Measurements from ENCODE around the gene LYSMD3. TPM values are rescaled to one million over a fixed set of nuclear protein-coding genes. Genes with fewer than 3 reads are reported as not detected.

LYSMD3 gene
- total and polyA plus RNA-seq, 9 of the 15 experiments (the other 6 are each of a cell fraction or from before 2014, with no cell fraction given), result 9.5 to 42.3 (median 20.7) TPM

DNA sequence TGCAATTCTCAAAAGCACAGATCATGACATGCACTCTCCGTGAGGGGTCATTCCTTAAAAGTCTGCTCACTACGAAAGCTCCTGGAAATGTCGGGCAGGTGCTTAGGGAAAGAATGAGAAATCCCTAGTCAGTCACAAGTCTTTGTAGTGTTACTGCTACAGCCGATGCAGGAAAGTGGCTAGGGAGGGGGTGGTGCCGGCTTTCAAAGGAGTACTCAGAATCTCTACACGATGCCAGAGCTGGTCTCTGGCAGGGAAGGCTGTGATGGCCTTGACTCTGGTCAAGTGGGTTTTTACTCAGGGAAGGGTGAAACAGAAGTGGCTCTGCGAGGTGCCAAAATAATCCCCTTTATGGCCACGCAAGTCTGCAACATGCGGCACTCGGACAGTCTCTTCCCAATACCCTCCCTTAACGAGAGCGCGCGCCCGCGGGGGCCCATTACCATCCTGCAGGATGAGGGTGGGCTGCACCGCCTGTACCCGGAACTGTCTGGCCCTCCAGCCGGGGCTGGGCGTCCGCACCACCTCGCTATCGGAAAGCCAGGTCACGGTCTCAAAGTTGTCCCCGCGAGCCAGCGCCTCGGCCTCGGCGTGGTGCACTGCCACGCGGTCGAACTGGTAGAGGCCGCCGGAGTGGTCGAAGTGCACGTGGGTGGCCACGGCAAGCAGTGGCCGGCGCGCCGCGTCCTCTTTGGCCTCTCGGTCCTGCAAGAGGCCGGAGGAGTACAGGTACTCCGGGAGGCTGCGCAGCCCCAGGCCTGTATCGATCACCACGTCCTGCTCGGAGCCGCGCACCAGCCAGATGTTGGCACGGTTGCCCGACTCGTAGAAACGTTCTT is 55.8 kb downstream of the LYSMD3 start (continued):
- TF ChIP-seq, protein P1, sequence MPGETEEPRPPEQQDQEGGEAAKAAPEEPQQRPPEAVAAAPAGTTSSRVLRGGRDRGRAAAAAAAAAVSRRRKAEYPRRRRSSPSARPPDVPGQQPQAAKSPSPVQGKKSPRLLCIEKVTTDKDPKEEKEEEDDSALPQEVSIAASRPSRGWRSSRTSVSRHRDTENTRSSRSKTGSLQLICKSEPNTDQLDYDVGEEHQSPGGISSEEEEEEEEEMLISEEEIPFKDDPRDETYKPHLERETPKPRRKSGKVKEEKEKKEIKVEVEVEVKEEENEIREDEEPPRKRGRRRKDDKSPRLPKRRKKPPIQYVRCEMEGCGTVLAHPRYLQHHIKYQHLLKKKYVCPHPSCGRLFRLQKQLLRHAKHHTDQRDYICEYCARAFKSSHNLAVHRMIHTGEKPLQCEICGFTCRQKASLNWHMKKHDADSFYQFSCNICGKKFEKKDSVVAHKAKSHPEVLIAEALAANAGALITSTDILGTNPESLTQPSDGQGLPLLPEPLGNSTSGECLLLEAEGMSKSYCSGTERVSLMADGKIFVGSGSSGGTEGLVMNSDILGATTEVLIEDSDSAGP (CRISPR knock-in tag; IDR thresholded peaks at IDR 0.05), result 0 out of 2 replicates have a peak, but pooled peaks have one; percentile 10
- TF ChIP-seq FOXA3 (CRISPR knock-in tag; conservative IDR thresholded peaks at IDR 0.05 in 1 of 2, IDR thresholded peaks at IDR 0.05 in 1 of 2), result peak in 1 of 2 experiments; percentile 73; a peak in 2 of 4 replicates
- no peak for TF ChIP-seq MECOM (CRISPR knock-in tag; IDR thresholded peaks at IDR 0.05)
- peak; percentile 74; the same call in 1 of the 2 replicates for TF ChIP-seq NR2C2 (CRISPR knock-in tag; IDR thresholded peaks at IDR 0.05)
- TF ChIP-seq NR2C2 (tag; IDR thresholded peaks at IDR 0.05), result no peak
- no peak for TF ChIP-seq ZNF696 (CRISPR knock-in tag; conservative IDR thresholded peaks at IDR 0.05)
- 0 out of 2 replicates have a peak, but pooled peaks have one; percentile 13 for TF ChIP-seq GABPB1 (CRISPR knock-in tag; IDR thresholded peaks at IDR 0.05)
- 0 out of 4 replicates have a peak, but pooled peaks of 1 of the 2 experiments have one; percentile 32 for TF ChIP-seq SIN3A (IDR thresholded peaks at IDR 0.05; ENCODE audit: borderline replicate concordance in 2 of 2, control insufficient read depth in 1 of 2, low read depth in 2 of 2, low read length in 2 of 2)
- TF ChIP-seq, protein P2, sequence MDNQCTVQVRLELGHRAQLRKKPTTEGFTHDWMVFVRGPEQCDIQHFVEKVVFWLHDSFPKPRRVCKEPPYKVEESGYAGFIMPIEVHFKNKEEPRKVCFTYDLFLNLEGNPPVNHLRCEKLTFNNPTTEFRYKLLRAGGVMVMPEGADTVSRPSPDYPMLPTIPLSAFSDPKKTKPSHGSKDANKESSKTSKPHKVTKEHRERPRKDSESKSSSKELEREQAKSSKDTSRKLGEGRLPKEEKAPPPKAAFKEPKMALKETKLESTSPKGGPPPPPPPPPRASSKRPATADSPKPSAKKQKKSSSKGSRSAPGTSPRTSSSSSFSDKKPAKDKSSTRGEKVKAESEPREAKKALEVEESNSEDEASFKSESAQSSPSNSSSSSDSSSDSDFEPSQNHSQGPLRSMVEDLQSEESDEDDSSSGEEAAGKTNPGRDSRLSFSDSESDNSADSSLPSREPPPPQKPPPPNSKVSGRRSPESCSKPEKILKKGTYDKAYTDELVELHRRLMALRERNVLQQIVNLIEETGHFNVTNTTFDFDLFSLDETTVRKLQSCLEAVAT (IDR thresholded peaks at IDR 0.05), result 0 out of 4 replicates have a peak, but pooled peaks of 1 of the 2 experiments have one; percentile 8
- TF ChIP-seq POLR2G (IDR thresholded peaks at IDR 0.05; ENCODE audit: low read depth, low read length), result no peak
- TF ChIP-seq YY1 (IDR thresholded peaks at IDR 0.05; ENCODE audit: borderline replicate concordance in 1 of 3, control insufficient read depth in 1 of 3, extremely low read depth in 1 of 3, insufficient read depth in 3 of 3, insufficient read length in 1 of 3, insufficient replicate concordance in 2 of 3, low read depth in 1 of 3, low read length in 2 of 3), result no peak
- TF ChIP-seq, protein P3, sequence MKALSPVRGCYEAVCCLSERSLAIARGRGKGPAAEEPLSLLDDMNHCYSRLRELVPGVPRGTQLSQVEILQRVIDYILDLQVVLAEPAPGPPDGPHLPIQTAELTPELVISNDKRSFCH (CRISPR knock-in tag; IDR thresholded peaks at IDR 0.05), result no peak
- TF ChIP-seq, protein P3 (tag; IDR thresholded peaks at IDR 0.05), result peak; percentile 32; the same call in 1 of the 2 replicates
- 0 out of 2 replicates have a peak, but pooled peaks have one; percentile 13 for TF ChIP-seq ETV5 (CRISPR knock-in tag; IDR thresholded peaks at IDR 0.05; ENCODE audit: low read depth)
- no peak for TF ChIP-seq SMAD2 (IDR thresholded peaks at IDR 0.05; ENCODE audit: low read depth, low read length)
- TF ChIP-seq, protein P4, sequence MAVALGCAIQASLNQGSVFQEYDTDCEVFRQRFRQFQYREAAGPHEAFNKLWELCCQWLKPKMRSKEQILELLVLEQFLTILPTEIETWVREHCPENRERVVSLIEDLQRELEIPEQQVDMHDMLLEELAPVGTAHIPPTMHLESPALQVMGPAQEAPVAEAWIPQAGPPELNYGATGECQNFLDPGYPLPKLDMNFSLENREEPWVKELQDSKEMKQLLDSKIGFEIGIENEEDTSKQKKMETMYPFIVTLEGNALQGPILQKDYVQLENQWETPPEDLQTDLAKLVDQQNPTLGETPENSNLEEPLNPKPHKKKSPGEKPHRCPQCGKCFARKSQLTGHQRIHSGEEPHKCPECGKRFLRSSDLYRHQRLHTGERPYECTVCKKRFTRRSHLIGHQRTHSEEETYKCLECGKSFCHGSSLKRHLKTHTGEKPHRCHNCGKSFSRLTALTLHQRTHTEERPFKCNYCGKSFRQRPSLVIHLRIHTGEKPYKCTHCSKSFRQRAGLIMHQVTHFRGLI (CRISPR knock-in tag; IDR thresholded peaks at IDR 0.05), result no peak
- no peak for TF ChIP-seq SREBF1 (IDR thresholded peaks at IDR 0.05; ENCODE audit: borderline replicate concordance, low read depth, low read length)
- TF ChIP-seq, protein P5, sequence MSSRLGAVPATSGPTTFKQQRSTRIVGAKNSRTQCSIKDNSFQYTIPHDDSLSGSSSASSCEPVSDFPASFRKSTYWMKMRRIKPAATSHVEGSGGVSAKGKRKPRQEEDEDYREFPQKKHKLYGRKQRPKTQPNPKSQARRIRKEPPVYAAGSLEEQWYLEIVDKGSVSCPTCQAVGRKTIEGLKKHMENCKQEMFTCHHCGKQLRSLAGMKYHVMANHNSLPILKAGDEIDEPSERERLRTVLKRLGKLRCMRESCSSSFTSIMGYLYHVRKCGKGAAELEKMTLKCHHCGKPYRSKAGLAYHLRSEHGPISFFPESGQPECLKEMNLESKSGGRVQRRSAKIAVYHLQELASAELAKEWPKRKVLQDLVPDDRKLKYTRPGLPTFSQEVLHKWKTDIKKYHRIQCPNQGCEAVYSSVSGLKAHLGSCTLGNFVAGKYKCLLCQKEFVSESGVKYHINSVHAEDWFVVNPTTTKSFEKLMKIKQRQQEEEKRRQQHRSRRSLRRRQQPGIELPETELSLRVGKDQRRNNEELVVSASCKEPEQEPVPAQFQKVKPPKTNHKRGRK (tag; IDR thresholded peaks at IDR 0.05), result no peak

All from K562 (cell line).